Measurements from ENCODE around the gene THSD1.

DNA sequence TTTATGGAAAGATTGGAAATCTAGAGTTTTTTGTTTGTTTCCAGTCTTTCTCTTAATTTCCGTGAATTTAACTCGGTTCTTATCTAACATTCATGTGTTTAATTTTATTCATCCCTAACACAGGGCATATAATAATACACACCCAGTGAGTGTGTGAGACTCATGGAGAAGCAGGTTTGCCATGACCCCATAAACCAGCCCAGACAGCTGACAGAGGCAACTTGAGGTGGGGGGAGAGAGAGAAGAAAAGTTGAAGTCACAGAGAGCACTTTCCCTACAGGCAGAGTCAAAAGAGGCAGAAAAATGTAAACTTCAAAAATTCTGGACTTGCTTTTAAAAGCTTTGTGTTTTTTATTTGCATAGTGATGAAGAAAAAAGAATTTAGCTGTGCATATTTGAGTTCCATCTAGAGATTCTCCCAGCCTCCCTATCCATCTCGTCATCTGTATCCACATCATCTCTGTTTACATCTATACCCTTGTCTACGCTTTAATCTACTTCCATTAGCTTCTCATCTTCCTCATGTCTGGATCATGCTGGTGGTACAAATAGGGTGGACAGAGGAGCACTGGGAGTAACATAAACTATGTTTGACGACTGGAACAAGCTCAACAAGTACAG, 60.2 kb downstream of the THSD1 start:
- TF ChIP-seq, protein P1, sequence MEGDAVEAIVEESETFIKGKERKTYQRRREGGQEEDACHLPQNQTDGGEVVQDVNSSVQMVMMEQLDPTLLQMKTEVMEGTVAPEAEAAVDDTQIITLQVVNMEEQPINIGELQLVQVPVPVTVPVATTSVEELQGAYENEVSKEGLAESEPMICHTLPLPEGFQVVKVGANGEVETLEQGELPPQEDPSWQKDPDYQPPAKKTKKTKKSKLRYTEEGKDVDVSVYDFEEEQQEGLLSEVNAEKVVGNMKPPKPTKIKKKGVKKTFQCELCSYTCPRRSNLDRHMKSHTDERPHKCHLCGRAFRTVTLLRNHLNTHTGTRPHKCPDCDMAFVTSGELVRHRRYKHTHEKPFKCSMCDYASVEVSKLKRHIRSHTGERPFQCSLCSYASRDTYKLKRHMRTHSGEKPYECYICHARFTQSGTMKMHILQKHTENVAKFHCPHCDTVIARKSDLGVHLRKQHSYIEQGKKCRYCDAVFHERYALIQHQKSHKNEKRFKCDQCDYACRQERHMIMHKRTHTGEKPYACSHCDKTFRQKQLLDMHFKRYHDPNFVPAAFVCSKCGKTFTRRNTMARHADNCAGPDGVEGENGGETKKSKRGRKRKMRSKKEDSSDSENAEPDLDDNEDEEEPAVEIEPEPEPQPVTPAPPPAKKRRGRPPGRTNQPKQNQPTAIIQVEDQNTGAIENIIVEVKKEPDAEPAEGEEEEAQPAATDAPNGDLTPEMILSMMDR (IDR thresholded peaks at IDR 0.05 in 4 of 5, conservative IDR thresholded peaks at IDR 0.05 in 1 of 5), result no peak
- TF ChIP-seq POLR2A (IDR thresholded peaks at IDR 0.05), result no peak
